ENCODE results near the gene MYRIP. TPM values are rescaled to one million over a fixed set of nuclear protein-coding genes. Genes with fewer than 3 reads are reported as not detected.

MYRIP gene
- total and polyA plus RNA-seq, 12 donors: 0.24 to 4.8 (median 1.4) TPM

GRCh38 chr3:40242216-40242615 is 432.8 kb downstream of the MYRIP start:
- no peak for DNase-seq
- WGBS, 4 donors: 89 to 98% (median 95%) methylated on average over 1 of the region's 1 CpG
- no peaks in the 10 kb centered on the region for H3K9me3 ChIP-seq (replicated peaks in 1 of 3)
- intact Hi-C loops (cut with DNase I): no loop called here
- TF ChIP-seq CTCF (IDR thresholded peaks at IDR 0.05) (no peak), POLR2A (IDR thresholded peaks at IDR 0.05) (no peak)
- no peak overlapping the region for H3K27ac ChIP-seq
- no peaks in the 10 kb centered on the region for H3K27me3 ChIP-seq
- no peaks in the 10 kb centered on the region for H3K4me1 ChIP-seq (replicated peaks in 1 of 2)
- no peak overlapping the region for H3K4me3 ChIP-seq
- H3K36me3 ChIP-seq (replicated peaks in 1 of 2): no peaks in the 10 kb centered on the region

GRCh38 chr3:40242638-40243037 is 433.2 kb downstream of the MYRIP start:
- DNase-seq: no peak
- Histone ChIP-seq H3K4me3 (no peak overlapping the region), H3K27ac (no peak overlapping the region), H3K27me3 (no peaks in the 10 kb centered on the region), H3K4me1 (replicated peaks in 1 of 2) (no peaks in the 10 kb centered on the region), H3K9me3 (replicated peaks in 1 of 3) (no peaks in the 10 kb centered on the region), H3K36me3 (replicated peaks in 1 of 2) (no peaks in the 10 kb centered on the region)
- WGBS, 4 donors: 77 to 92% (median 81%) methylated on average over 1 of the region's 1 CpG
- intact Hi-C loops (cut with DNase I): no loop called here
- TF ChIP-seq POLR2A (IDR thresholded peaks at IDR 0.05) (no peak), CTCF (IDR thresholded peaks at IDR 0.05) (no peak)

GRCh38 chr3:40243056-40243455 is 433.6 kb downstream of the MYRIP start:
- WGBS, 4 donors: 0 to 95% (median 67%) methylated on average over 1 of the region's 1 CpG
- DNase-seq: no peak
- H3K36me3 ChIP-seq (replicated peaks in 1 of 2): no peaks in the 10 kb centered on the region
- H3K4me3 ChIP-seq: no peak overlapping the region
- H3K27me3 ChIP-seq: no peaks in the 10 kb centered on the region
- H3K4me1 ChIP-seq (replicated peaks in 1 of 2): no peaks in the 10 kb centered on the region
- H3K27ac ChIP-seq: no peak overlapping the region
- intact Hi-C loops (cut with DNase I): no loop called here
- no peaks in the 10 kb centered on the region for H3K9me3 ChIP-seq (replicated peaks in 1 of 3)
- TF ChIP-seq POLR2A (IDR thresholded peaks at IDR 0.05): no peak
- TF ChIP-seq CTCF (IDR thresholded peaks at IDR 0.05): no peak

GRCh38 chr3:40247714-40248454 is 438.5 kb downstream of the MYRIP start:
- intact Hi-C loops (cut with DNase I): no loop called here
- no peak overlapping the region for H3K27ac ChIP-seq
- H3K36me3 ChIP-seq (replicated peaks in 1 of 2): no peaks in the 10 kb centered on the region
- no peak overlapping the region for H3K4me3 ChIP-seq
- no peak for DNase-seq
- no peaks in the 10 kb centered on the region for H3K27me3 ChIP-seq
- TF ChIP-seq POLR2A (IDR thresholded peaks at IDR 0.05): no peak
- H3K4me1 ChIP-seq (replicated peaks in 1 of 2): no peaks in the 10 kb centered on the region
- WGBS, 4 donors: 96 to 98% (median 97%) methylated on average over 4 to 6 of the region's 6 CpGs
- H3K9me3 ChIP-seq (replicated peaks in 1 of 3): no peaks in the 10 kb centered on the region

- Histone ChIP-seq H3K27ac (no peak overlapping the region), H3K27me3 (no peaks in the 10 kb centered on the region), H3K36me3 (replicated peaks in 1 of 2) (no peaks in the 10 kb centered on the region), H3K4me1 (replicated peaks in 1 of 2) (no peaks in the 10 kb centered on the region), H3K9me3 (replicated peaks in 1 of 3) (no peaks in the 10 kb centered on the region), H3K4me3 (no peak overlapping the region)
- TF ChIP-seq CTCF (IDR thresholded peaks at IDR 0.05) (no peak), POLR2A (IDR thresholded peaks at IDR 0.05) (no peak)
- no peak for DNase-seq
- intact Hi-C loops (cut with DNase I): no loop called here
Measured at GRCh38 chr3:40248591-40248990, 439.2 kb downstream of the MYRIP start.

All from adrenal gland (tissue), 12 donors.